Measurements from ENCODE around the gene MS4A7.

The MS4A7 gene

DNA sequence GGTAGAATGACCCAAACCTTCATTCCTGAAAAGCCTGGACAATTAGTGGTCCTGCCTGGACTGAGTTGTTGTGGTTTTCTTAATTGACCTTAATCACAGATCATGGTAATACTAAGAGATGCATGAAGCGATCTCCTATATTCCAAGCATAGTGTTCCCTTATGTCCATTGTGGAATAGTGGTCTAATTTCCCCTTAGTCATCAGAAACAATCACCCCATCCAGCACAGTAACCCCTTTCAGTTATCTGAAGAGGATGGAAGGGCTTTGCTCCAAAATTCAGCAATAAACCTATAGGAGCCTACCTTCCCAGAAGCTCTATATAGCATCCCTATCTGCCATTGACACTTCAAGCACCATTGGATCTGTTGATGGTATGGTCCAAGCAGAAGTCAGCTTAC lies 44.3 kb downstream of the MS4A7 start:
- H3K36me3 ChIP-seq (ENCODE audit: control insufficient read depth, insufficient read depth, low read length): no peaks in the 10 kb centered on the region
- H3K4me3 ChIP-seq (ENCODE audit: low read depth, low read length): no peak overlapping the region
- no peaks in the 10 kb centered on the region for H3K27me3 ChIP-seq (ENCODE audit: control insufficient read depth, insufficient read depth, low read length)
- H3K9ac ChIP-seq (ENCODE audit: low read depth, low read length): no peak overlapping the region
- H3K4me1 ChIP-seq (ENCODE audit: control insufficient read depth, insufficient read depth, low read length): no peaks in the 10 kb centered on the region
- no peaks in the 10 kb centered on the region for H3K9me3 ChIP-seq (ENCODE audit: control insufficient read depth, insufficient read depth, low read length)

DNA sequence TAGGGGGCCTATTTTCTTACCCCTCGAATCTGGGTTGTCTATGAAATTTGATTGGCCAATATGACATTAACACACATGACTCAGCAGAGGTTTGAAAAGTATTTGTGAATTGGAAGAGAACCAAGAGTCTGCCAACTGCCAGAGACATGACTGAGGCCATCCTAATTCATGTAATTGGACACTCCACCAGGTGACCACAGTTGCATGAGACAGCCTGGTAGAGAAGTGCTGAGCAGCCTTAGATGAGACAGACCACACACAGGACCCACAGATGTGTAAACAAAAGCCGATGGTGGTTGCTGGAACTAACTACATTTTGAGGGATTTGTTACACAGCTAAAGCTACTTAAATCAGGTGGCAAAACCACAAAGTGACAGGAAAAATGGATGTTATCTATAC lies 50.2 kb downstream of the MS4A7 start:
- no peaks in the 10 kb centered on the region for H3K9me3 ChIP-seq (ENCODE audit: control insufficient read depth, insufficient read depth, low read length)
- H3K4me3 ChIP-seq (ENCODE audit: low read depth, low read length): no peak overlapping the region
- no peaks in the 10 kb centered on the region for H3K4me1 ChIP-seq (ENCODE audit: control insufficient read depth, insufficient read depth, low read length)
- no peaks in the 10 kb centered on the region for H3K36me3 ChIP-seq (ENCODE audit: control insufficient read depth, insufficient read depth, low read length)
- H3K27me3 ChIP-seq (ENCODE audit: control insufficient read depth, insufficient read depth, low read length): no peaks in the 10 kb centered on the region
- H3K9ac ChIP-seq (ENCODE audit: low read depth, low read length): no peak overlapping the region

DNA sequence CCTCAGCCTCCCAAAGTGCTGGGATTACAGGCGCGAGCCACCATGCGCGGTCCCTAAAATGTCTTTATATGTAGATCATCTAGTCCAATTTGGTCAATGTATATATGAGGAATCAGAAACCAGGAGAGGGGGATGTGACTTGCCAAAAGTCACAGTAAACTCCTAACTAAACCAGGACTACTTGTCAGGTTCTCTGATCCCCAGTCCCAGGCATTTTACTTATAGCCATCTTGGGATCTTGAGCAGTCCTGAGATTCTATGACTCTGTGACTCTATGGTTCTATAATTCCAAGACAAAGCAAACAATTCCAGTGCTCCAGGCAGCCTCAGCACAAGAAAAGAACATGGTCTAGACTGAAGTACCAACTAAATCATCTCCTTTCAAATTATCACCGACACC lies 50.9 kb downstream of the MS4A7 start, which contains the start of gene MS4A5:
Gene MS4A5, plus strand, starts transcription at position 301 of the 400 bp plus-strand sequence. CDS start 103 bp downstream, outside the sequence.
- Histone ChIP-seq H3K36me3 (ENCODE audit: control insufficient read depth, insufficient read depth, low read length) (no peaks in the 10 kb centered on the region), H3K4me1 (ENCODE audit: control insufficient read depth, insufficient read depth, low read length) (no peaks in the 10 kb centered on the region), H3K9me3 (ENCODE audit: control insufficient read depth, insufficient read depth, low read length) (no peaks in the 10 kb centered on the region), H3K4me3 (ENCODE audit: low read depth, low read length) (no peak within 1 kb of the TSS), H3K9ac (ENCODE audit: low read depth, low read length) (no peak within 1 kb of the TSS), H3K27me3 (ENCODE audit: control insufficient read depth, insufficient read depth, low read length) (no peaks in the 10 kb centered on the region)

DNA sequence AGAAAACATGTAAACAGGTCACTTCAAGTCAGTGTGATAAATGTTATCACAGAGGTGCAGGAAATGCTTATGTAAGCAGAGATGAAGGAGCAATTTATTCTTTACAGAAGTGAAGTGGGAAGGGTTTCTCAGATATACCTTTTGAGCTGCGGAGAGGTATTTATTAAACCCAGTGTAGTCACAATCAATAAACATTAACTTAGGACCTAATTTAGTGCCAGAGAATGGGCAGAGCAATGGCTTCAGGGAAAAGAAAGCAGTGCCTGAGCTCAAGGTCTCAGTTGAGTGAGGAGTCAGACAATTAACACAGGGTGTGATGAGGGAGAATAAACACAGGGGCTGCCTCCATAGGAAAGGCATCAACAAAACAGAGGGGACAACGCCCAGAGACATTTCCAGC lies 52.9 kb downstream of the MS4A7 start:
- no peak overlapping the region for H3K9ac ChIP-seq (ENCODE audit: low read depth, low read length)
- no peaks in the 10 kb centered on the region for H3K27me3 ChIP-seq (ENCODE audit: control insufficient read depth, insufficient read depth, low read length)
- H3K36me3 ChIP-seq (ENCODE audit: control insufficient read depth, insufficient read depth, low read length): no peaks in the 10 kb centered on the region
- H3K4me3 ChIP-seq (ENCODE audit: low read depth, low read length): no peak overlapping the region
- no peaks in the 10 kb centered on the region for H3K9me3 ChIP-seq (ENCODE audit: control insufficient read depth, insufficient read depth, low read length)
- H3K4me1 ChIP-seq (ENCODE audit: control insufficient read depth, insufficient read depth, low read length): no peaks in the 10 kb centered on the region

DNA sequence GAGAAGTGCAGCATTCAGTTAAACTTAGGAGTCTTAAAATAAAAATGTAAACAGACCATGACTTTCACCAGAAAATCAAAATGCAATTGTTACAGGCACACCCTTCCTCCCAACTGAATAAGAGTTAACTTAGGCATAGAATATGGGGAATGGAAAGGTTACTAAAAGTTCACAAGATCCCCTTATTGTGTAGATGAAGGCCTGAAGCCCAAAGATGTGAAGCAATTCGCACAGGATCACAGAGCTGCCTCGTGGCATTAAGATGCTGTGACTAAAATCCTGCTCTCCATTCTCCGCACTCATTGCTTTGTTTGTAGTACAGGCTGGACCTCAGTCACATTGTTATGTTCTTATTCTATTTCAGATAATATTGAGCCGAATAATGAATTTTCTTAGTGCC lies 55.1 kb downstream of the MS4A7 start:
- H3K4me3 ChIP-seq (ENCODE audit: low read depth, low read length): no peak overlapping the region
- H3K9me3 ChIP-seq (ENCODE audit: control insufficient read depth, insufficient read depth, low read length): no peaks in the 10 kb centered on the region
- H3K27me3 ChIP-seq (ENCODE audit: control insufficient read depth, insufficient read depth, low read length): no peaks in the 10 kb centered on the region
- H3K36me3 ChIP-seq (ENCODE audit: control insufficient read depth, insufficient read depth, low read length): no peaks in the 10 kb centered on the region
- H3K4me1 ChIP-seq (ENCODE audit: control insufficient read depth, insufficient read depth, low read length): no peaks in the 10 kb centered on the region
- no peak overlapping the region for H3K9ac ChIP-seq (ENCODE audit: low read depth, low read length)

Data from iPS-15b (cell line).